KMS-11 (cell line): ENCODE data around the gene ICAM5.

Experiments used
- H2AFZ ChIP-seq: fragments of 200-600 bp; sonication (generic); 2 replicates; pipeline ENCODE4 v1.6.1; 2016; ENCODE audit warnings: antibody characterized with exemption, mixed run types, low read depth
- H3K27ac ChIP-seq: fragments of 200-600 bp; sonication (generic); 2 replicates; pipeline ENCODE4 v1.6.1; 2016; ENCODE audit warnings: mild to moderate bottlenecking, mixed run types
- H3K27me3 ChIP-seq: fragments of 200-600 bp; sonication (generic); 2 replicates; pipeline ENCODE4 v1.6.1; 2017; ENCODE audit warnings: mild to moderate bottlenecking, low read depth, mixed run types, moderate library complexity; ENCODE audit not compliant: insufficient read depth
- H3K36me3 ChIP-seq: fragments of 200-600 bp; sonication (generic); 2 replicates; pipeline ENCODE4 v1.6.1; 2017; ENCODE audit warnings: mild to moderate bottlenecking, mixed run types; ENCODE audit not compliant: insufficient read depth
- H3K4me1 ChIP-seq: fragments of 200-600 bp; sonication (generic); 2 replicates; pipeline ENCODE4 v1.6.1; 2016; ENCODE audit warnings: mild to moderate bottlenecking, low read depth, mixed run types; ENCODE audit not compliant: poor library complexity, severe bottlenecking
- H3K4me2 ChIP-seq: fragments of 200-600 bp; sonication (generic); 2 replicates; pipeline ENCODE4 v1.7.0; 2016; ENCODE audit warnings: mild to moderate bottlenecking, mixed run types
- H3K4me3 ChIP-seq: fragments of 200-600 bp; sonication (generic); IDR thresholded peaks from 2 replicates; pipeline ENCODE4 v1.6.1; 2017; ENCODE audit warnings: low read depth, low read length, mixed read lengths; ENCODE audit not compliant: insufficient read depth
- H3K79me2 ChIP-seq: fragments of 200-600 bp; sonication (generic); 2 replicates; pipeline ENCODE4 v1.6.1; 2016; ENCODE audit warnings: low read depth, mixed run types; ENCODE audit not compliant: insufficient read depth
- H3K9ac ChIP-seq: fragments of 200-600 bp; sonication (generic); 2 replicates; pipeline ENCODE4 v1.6.1; 2016; ENCODE audit warnings: mild to moderate bottlenecking, mixed run types
- H4K20me1 ChIP-seq: fragments of 200-600 bp; sonication (generic); 2 replicates; pipeline ENCODE4 v1.6.1; 2016; ENCODE audit warnings: mild to moderate bottlenecking, mixed run types; ENCODE audit not compliant: insufficient read depth
- TF ChIP-seq, protein P1 (sequence below): fragments of 200-600 bp; sonication (generic); conservative IDR thresholded peaks from 2 replicates; pipeline ENCODE4 v1.6.1; 2017; ENCODE audit warnings: low read depth, mild to moderate bottlenecking, antibody characterized with exemption, low read length, moderate library complexity, mixed read lengths

ICAM5 gene

GRCh38 chr19:10317045-10317856 lies 27.5 kb downstream of the ICAM5 start:
- Histone ChIP-seq H4K20me1 (no peaks in the 10 kb centered on the region), H3K36me3 (no peaks in the 10 kb centered on the region)

GRCh38 chr19:10317857-10318462 lies 28.2 kb downstream of the ICAM5 start:
- H3K9ac ChIP-seq = no peak overlapping the region
- no peak overlapping the region for H2AFZ ChIP-seq
- H3K79me2 ChIP-seq = no peaks in the 10 kb centered on the region; the same call in 1 of the 2 replicates
- no peaks in the 10 kb centered on the region for H4K20me1 ChIP-seq
- H3K4me3 ChIP-seq = no peak overlapping the region
- H3K36me3 ChIP-seq = no peaks in the 10 kb centered on the region
- H3K4me2 ChIP-seq = no peak overlapping the region
- peaks cover 16% of the 10 kb centered on the region for H3K4me1 ChIP-seq
- H3K27me3 ChIP-seq = no peaks in the 10 kb centered on the region
- H3K27ac ChIP-seq = no peak overlapping the region
- TF ChIP-seq, protein P1, sequence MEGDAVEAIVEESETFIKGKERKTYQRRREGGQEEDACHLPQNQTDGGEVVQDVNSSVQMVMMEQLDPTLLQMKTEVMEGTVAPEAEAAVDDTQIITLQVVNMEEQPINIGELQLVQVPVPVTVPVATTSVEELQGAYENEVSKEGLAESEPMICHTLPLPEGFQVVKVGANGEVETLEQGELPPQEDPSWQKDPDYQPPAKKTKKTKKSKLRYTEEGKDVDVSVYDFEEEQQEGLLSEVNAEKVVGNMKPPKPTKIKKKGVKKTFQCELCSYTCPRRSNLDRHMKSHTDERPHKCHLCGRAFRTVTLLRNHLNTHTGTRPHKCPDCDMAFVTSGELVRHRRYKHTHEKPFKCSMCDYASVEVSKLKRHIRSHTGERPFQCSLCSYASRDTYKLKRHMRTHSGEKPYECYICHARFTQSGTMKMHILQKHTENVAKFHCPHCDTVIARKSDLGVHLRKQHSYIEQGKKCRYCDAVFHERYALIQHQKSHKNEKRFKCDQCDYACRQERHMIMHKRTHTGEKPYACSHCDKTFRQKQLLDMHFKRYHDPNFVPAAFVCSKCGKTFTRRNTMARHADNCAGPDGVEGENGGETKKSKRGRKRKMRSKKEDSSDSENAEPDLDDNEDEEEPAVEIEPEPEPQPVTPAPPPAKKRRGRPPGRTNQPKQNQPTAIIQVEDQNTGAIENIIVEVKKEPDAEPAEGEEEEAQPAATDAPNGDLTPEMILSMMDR = no peak

More at GRCh38 chr19:10317045-10317856, 27.5 kb downstream of the ICAM5 start:
- no peak overlapping the region for H2AFZ ChIP-seq
- no peak overlapping the region for H3K27ac ChIP-seq
- peaks cover 16% of the 10 kb centered on the region for H3K4me1 ChIP-seq
- no peaks in the 10 kb centered on the region; the same call in 1 of the 2 replicates for H3K79me2 ChIP-seq
- no peaks in the 10 kb centered on the region for H3K27me3 ChIP-seq
- H3K4me2 ChIP-seq = no peak overlapping the region
- no peak overlapping the region for H3K9ac ChIP-seq
- TF ChIP-seq, protein P1 = no peak
- no peak overlapping the region for H3K4me3 ChIP-seq

GRCh38 chr19:10318807-10319682 lies 29.3 kb downstream of the ICAM5 start:
- no peak overlapping the region for H3K9ac ChIP-seq

More at GRCh38 chr19:10318807-10319682, 29.3 kb downstream of the ICAM5 start:
- Histone ChIP-seq H3K79me2 (no peaks in the 10 kb centered on the region; the same call in 1 of the 2 replicates), H3K27me3 (no peaks in the 10 kb centered on the region), H3K4me3 (no peak overlapping the region), H2AFZ (no peak overlapping the region), H3K27ac (no peak overlapping the region), H3K36me3 (no peaks in the 10 kb centered on the region), H3K4me1 (peaks cover 16% of the 10 kb centered on the region), H3K4me2 (no peak overlapping the region), H4K20me1 (no peaks in the 10 kb centered on the region)
- TF ChIP-seq, protein P1 = no peak
